Fibroblast of villous mesenchyme (primary cell): ENCODE data around the gene WWTR1. TPM values are rescaled to one million over a fixed set of nuclear protein-coding genes. Genes with fewer than 3 reads are reported as not detected.

Experiments used
- DNase-seq: peaks from one replicate; pipeline ENCODE4 v3.0.0-alpha.2; 2010; ENCODE audit warnings: low read depth
- H3K4me3 ChIP-seq: 2 replicates; pipeline ENCODE4 v1.5.1; 2011; ENCODE audit warnings: low read depth, mild to moderate bottlenecking, low read length
- CTCF ChIP-seq: IDR thresholded peaks from 2 replicates; pipeline ENCODE4 v1.5.1; 2012; ENCODE audit warnings: low read depth, mild to moderate bottlenecking, low read length; ENCODE audit not compliant: insufficient read depth
- total RNA-seq: library from RNA; depleted of rRNA; stranded (reverse); fragments of >200 nt; gene quantifications from 2 replicates; pipeline ENCODE4 v1.2.3, GENCODE V29; 2012

Gene WWTR1
- total RNA-seq, 1 donor, result 37.6 TPM

GRCh38 chr3:149638228-149639092 lies 19.4 kb downstream of the WWTR1 start:
- peak; percentile 45 for DNase-seq
- no peak for TF ChIP-seq CTCF

GRCh38 chr3:149635396-149635795 lies 22.4 kb downstream of the WWTR1 start:
- no peak for TF ChIP-seq CTCF
- H3K4me3 ChIP-seq, result no peak overlapping the region
- DNase-seq, result no peak

More at GRCh38 chr3:149638228-149639092, 19.4 kb downstream of the WWTR1 start:
- H3K4me3 ChIP-seq, result peak overlapping the region; percentile 43

- DNase-seq, result no peak
- no peak overlapping the region for H3K4me3 ChIP-seq
- TF ChIP-seq CTCF, result no peak
These were observed 23.3 kb downstream of the WWTR1 start for GRCh38 chr3:149634573-149634972.

- DNase-seq, result no peak
- no peak for TF ChIP-seq CTCF
- no peak overlapping the region for H3K4me3 ChIP-seq
These were observed 23.8 kb downstream of the WWTR1 start for GRCh38 chr3:149634072-149634471.

- DNase-seq, result no peak
- no peak overlapping the region for H3K4me3 ChIP-seq
- no peak for TF ChIP-seq CTCF
These were observed 25.6 kb downstream of the WWTR1 start for GRCh38 chr3:149632225-149632624.

GRCh38 chr3:149630806-149631205 lies 27.0 kb downstream of the WWTR1 start:
- H3K4me3 ChIP-seq, result no peak overlapping the region
- no peak for DNase-seq
- no peak for TF ChIP-seq CTCF
